A673 (cell line): ENCODE measurements around the gene YIPF4. TPM values are rescaled to one million over a fixed set of nuclear protein-coding genes. Genes with fewer than 3 reads are reported as not detected.

ENCODE experiments used
- BruUV-seq: library from RNA; stranded (reverse); fragments of 400-500 nt; replicated peaks from 2 replicates; lab custom pipeline; 2021; lab: Mats Ljungman, UMichigan
- CTCF ChIA-PET: fragments of 300-600 bp; sonication (Branson Sonifier 250); formaldehyde crosslinking; loops from one replicate; lab custom pipeline; 2022; ENCODE audit warnings: antibody characterized with exemption; lab: Charles Lee
- POLR2A ChIA-PET: fragments of 300-600 bp; sonication (Branson Sonifier 250); formaldehyde crosslinking; loops from one replicate; lab custom pipeline; 2022; ENCODE audit warnings: antibody characterized with exemption; ENCODE audit not compliant: low non-redundant PET; lab: Charles Lee
- DNase-seq: peaks from one replicate; pipeline ENCODE4 v3.0.0-alpha.2; 2015; ENCODE audit warnings: low spot score
- H3K27ac ChIP-seq: fragments of 200-600 bp; sonication (generic); 2 replicates; pipeline ENCODE4 v1.5.1; 2016; ENCODE audit warnings: mixed run types, low read depth, mild to moderate bottlenecking, mixed read lengths, antibody characterized with exemption, low read length; ENCODE audit not compliant: poor library complexity, severe bottlenecking
- H3K27me3 ChIP-seq: fragments of 200-600 bp; sonication (generic); replicated peaks from 2 replicates; pipeline ENCODE4 v1.6.1; 2017; ENCODE audit warnings: mixed run types, low read depth, mild to moderate bottlenecking, mixed read lengths, antibody characterized with exemption, low read length; ENCODE audit not compliant: insufficient read depth, poor library complexity
- H3K36me3 ChIP-seq: fragments of 200-600 bp; sonication (generic); 2 replicates; pipeline ENCODE4 v1.6.1; 2016; ENCODE audit warnings: mixed run types, mild to moderate bottlenecking, mixed read lengths, antibody characterized with exemption, low read length; ENCODE audit not compliant: insufficient read depth, poor library complexity, severe bottlenecking
- H3K4me1 ChIP-seq: fragments of 200-600 bp; sonication (generic); 2 replicates; pipeline ENCODE4 v1.6.1; 2017; ENCODE audit warnings: mixed run types, mild to moderate bottlenecking, mixed read lengths, antibody characterized with exemption, low read length; ENCODE audit not compliant: insufficient read depth, poor library complexity, severe bottlenecking
- H3K4me3 ChIP-seq: fragments of 200-600 bp; sonication (generic); 2 replicates; pipeline ENCODE4 v1.5.1; 2016; ENCODE audit warnings: low read depth, mixed run types, mild to moderate bottlenecking, mixed read lengths, low read length; ENCODE audit not compliant: poor library complexity, severe bottlenecking
- H3K9me3 ChIP-seq: fragments of 200-600 bp; sonication (generic); 2 replicates; pipeline ENCODE4 v1.6.1; 2016; ENCODE audit warnings: mixed run types, low read depth, mild to moderate bottlenecking, mixed read lengths, antibody characterized with exemption, low read length; ENCODE audit not compliant: poor library complexity, severe bottlenecking
- EZH2 ChIP-seq: fragments of 200-600 bp; sonication (generic); IDR thresholded peaks from 2 replicates; pipeline ENCODE4 v1.6.1; 2017; ENCODE audit warnings: borderline replicate concordance, low read depth, mild to moderate bottlenecking, mixed read lengths, antibody characterized with exemption, low read length; ENCODE audit not compliant: poor library complexity, severe bottlenecking
- intact Hi-C: fragments of 100-400 bp; cut with micrococcal nuclease; formaldehyde crosslinking; loops from one replicate; pipeline ENCODE4 v1.10.0; 2022; ENCODE audit not compliant: unreplicated experiment
- total RNA-seq: library from RNA; stranded (reverse); gene quantifications from 2 replicates; pipeline ENCODE4 v1.2.3, GENCODE V29; 2021
- TF ChIP-seq, protein P1 (sequence below): fragments of 300-800, 200-600 bp; sonication (generic); conservative IDR thresholded peaks from 2 replicates; pipeline ENCODE4 v1.5.1; 2017; ENCODE audit warnings: low read depth, mild to moderate bottlenecking, antibody characterized with exemption, low read length, moderate library complexity, mixed read lengths

Gene YIPF4
- total RNA-seq, 1 experiment from 2014 or later = 40.7 TPM

DNA sequence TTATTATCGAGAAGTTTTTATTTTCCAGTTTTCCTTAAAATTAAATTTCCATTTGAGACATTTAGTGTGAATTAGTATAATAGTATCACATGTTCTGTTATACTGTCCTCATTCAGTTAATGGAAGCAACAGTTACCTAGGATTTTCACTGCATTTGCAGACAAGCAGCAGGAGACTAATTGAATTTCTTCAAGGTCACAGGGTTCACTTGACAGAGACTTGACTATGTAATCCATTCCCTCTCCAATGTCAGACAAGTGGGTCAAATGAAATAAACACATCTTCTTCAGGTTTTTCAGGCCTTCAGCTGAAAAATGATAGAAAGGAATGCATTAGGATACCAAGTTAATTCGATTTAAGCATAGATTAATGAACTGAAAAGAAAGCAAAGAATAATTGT is 39.7 kb upstream of the YIPF4 start:
- Histone ChIP-seq H3K36me3 (no peaks in the 10 kb centered on the region), H3K27ac (no peak overlapping the region), H3K27me3 (no peaks in the 10 kb centered on the region), H3K4me3 (no peak overlapping the region), H3K9me3 (no peaks in the 10 kb centered on the region), H3K4me1 (no peaks in the 10 kb centered on the region)
- ChIA-PET CTCF (no interaction called here), POLR2A (no interaction called here)
- TF ChIP-seq, protein P1, sequence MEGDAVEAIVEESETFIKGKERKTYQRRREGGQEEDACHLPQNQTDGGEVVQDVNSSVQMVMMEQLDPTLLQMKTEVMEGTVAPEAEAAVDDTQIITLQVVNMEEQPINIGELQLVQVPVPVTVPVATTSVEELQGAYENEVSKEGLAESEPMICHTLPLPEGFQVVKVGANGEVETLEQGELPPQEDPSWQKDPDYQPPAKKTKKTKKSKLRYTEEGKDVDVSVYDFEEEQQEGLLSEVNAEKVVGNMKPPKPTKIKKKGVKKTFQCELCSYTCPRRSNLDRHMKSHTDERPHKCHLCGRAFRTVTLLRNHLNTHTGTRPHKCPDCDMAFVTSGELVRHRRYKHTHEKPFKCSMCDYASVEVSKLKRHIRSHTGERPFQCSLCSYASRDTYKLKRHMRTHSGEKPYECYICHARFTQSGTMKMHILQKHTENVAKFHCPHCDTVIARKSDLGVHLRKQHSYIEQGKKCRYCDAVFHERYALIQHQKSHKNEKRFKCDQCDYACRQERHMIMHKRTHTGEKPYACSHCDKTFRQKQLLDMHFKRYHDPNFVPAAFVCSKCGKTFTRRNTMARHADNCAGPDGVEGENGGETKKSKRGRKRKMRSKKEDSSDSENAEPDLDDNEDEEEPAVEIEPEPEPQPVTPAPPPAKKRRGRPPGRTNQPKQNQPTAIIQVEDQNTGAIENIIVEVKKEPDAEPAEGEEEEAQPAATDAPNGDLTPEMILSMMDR = no peak
- no peak for TF ChIP-seq EZH2
- no peak for DNase-seq
- BruUV-seq = no TSS peak
- intact Hi-C loops = no loop called here

DNA sequence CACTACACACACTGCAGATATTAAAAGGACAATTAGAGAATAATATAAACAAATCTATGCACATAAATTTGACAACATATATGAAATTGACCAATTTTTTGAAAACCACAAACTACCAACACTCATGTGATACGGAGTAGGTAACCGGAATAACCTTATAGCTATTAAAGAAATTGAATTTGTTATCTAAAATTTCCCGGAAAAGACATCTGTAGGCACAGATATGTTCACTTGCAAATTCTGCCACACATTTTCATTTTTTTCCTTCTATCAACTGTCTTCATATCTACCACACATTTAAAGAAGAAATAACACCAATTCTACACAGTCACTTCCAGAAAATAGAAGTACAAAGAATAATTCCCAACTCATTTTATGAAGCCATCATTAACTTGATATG is 35.4 kb upstream of the YIPF4 start:
- BruUV-seq = no TSS peak
- H3K4me3 ChIP-seq = no peak overlapping the region
- POLR2A ChIA-PET = no interaction called here
- TF ChIP-seq, protein P1 = no peak
- no peak for TF ChIP-seq EZH2
- H3K9me3 ChIP-seq = no peaks in the 10 kb centered on the region
- CTCF ChIA-PET = no interaction called here
- no peaks in the 10 kb centered on the region for H3K27me3 ChIP-seq
- no peak for DNase-seq
- intact Hi-C loops = no loop called here
- H3K27ac ChIP-seq = no peak overlapping the region
- H3K36me3 ChIP-seq = no peaks in the 10 kb centered on the region
- H3K4me1 ChIP-seq = no peaks in the 10 kb centered on the region

DNA sequence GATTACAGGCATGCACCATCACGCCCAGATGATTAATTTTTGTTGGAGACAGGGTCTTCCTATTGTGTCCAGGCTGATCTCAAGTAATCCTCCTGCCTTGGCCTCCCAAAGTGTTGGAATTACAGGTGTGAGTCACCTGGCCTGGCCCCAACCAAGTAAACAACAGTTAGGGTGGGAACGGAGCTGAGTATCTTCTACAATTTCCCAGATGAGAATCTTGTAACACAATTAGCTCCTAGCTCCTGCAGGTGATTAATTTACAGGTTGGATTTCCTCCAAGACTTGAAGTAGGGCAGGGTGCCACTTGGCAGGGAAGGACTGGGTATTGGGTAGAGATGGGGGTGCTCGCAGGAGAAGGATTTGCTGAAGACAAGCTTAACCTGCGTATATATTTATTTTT is 30.8 kb upstream of the YIPF4 start:
- Histone ChIP-seq H3K36me3 (no peaks in the 10 kb centered on the region), H3K4me3 (no peak overlapping the region), H3K27me3 (no peaks in the 10 kb centered on the region), H3K27ac (no peak overlapping the region), H3K9me3 (no peaks in the 10 kb centered on the region), H3K4me1 (no peaks in the 10 kb centered on the region)
- DNase-seq = no peak
- no peak for TF ChIP-seq EZH2
- TF ChIP-seq, protein P1 = no peak
- no TSS peak for BruUV-seq
- intact Hi-C loops = no loop called here
- CTCF ChIA-PET = no interaction called here
- POLR2A ChIA-PET = no interaction called here
